K562 (cell line): ENCODE measurements around the gene CABP2. TPM values are rescaled to one million over a fixed set of nuclear protein-coding genes. Genes with fewer than 3 reads are reported as not detected.

Experiments used
- MGA ChIP-seq: fragments of 450-650 bp; IDR thresholded peaks from 2 replicates; pipeline ENCODE4 v1.6.1; 2016; ENCODE audit warnings: mild to moderate bottlenecking, moderate library complexity
- polyA plus RNA-seq, 8 experiments: library from polyadenylated mRNA; depleted of rRNA in 4 of 8; stranded (reverse) in 5 of 8; unstranded in 3 of 8; fragments of >200 nt; fragmentation: Nextera tagmentation in 2 of 8; fragmentation: Illumina TruSeq in 1 of 8; extraction: Ambion mirVana in 2 of 8; extraction: Trizol in 1 of 8; gene quantifications; 2 replicates each; pipeline versions ENCODE4 v1.2.1 to v1.2.3, GENCODE V29; 2011 to 2014; ENCODE audit warnings: inconsistent platforms in 1 of 8, missing spikeins in 1 of 8
- total RNA-seq, 7 experiments: library from RNA; depleted of rRNA in 6 of 7; stranded (reverse); fragments of >200 nt in 6 of 7; fragmentation: Illumina TruSeq in 2 of 7; extraction: Trizol in 2 of 7; gene quantifications; 2 replicates each; pipeline versions ENCODE4 v1.2.1 to v1.2.3, GENCODE V29; 2011 to 2021; ENCODE audit warnings: low replicate concordance in 1 of 7

Gene CABP2
- total and polyA plus RNA-seq, 9 of the 15 experiments (the other 6 are each of a cell fraction or from before 2014, with no cell fraction given) = not detected

- TF ChIP-seq MGA = 0 out of 2 replicates have a peak, but pooled peaks have one; percentile 24
Measured at GRCh38 chr11:67562963-67563704, 39.9 kb upstream of the CABP2 start (continued).
